Body of pancreas (tissue), 4 donors: ENCODE data around the gene TENM4.

Source experiments
- POLR2A ChIP-seq, 3 donors: fragments of 450-650 bp; IDR thresholded peaks; one replicate each; pipeline ENCODE4 v1.6.1; 2016; ENCODE audit warnings: antibody characterized with exemption in 3 of 3, mild to moderate bottlenecking in 2 of 3
- TF ChIP-seq, protein P1 (sequence below), 7 experiments: fragments of 450-650 bp in 4 of 7; fragments of 200-600 bp in 3 of 7; sonication (generic) in 3 of 7; IDR thresholded peaks; one replicate each; pipeline ENCODE4 v1.5.1; 2016 to 2019; ENCODE audit warnings: antibody characterized with exemption in 7 of 7

- TF ChIP-seq POLR2A (IDR thresholded peaks at IDR 0.05) = no peak
- TF ChIP-seq, protein P1, sequence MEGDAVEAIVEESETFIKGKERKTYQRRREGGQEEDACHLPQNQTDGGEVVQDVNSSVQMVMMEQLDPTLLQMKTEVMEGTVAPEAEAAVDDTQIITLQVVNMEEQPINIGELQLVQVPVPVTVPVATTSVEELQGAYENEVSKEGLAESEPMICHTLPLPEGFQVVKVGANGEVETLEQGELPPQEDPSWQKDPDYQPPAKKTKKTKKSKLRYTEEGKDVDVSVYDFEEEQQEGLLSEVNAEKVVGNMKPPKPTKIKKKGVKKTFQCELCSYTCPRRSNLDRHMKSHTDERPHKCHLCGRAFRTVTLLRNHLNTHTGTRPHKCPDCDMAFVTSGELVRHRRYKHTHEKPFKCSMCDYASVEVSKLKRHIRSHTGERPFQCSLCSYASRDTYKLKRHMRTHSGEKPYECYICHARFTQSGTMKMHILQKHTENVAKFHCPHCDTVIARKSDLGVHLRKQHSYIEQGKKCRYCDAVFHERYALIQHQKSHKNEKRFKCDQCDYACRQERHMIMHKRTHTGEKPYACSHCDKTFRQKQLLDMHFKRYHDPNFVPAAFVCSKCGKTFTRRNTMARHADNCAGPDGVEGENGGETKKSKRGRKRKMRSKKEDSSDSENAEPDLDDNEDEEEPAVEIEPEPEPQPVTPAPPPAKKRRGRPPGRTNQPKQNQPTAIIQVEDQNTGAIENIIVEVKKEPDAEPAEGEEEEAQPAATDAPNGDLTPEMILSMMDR (IDR thresholded peaks at IDR 0.05) = no peak
Observed at GRCh38 chr11:78831571-78831970, 609.3 kb downstream of the TENM4 start.
